Measurements from ENCODE around the gene CSK. TPM values are rescaled to one million over a fixed set of nuclear protein-coding genes. Genes with fewer than 3 reads are reported as not detected.

Gene CSK
- polyA plus RNA-seq, 1 of the 3 experiments (the other 2 are of a cell fraction) = 53.1 TPM

DNA sequence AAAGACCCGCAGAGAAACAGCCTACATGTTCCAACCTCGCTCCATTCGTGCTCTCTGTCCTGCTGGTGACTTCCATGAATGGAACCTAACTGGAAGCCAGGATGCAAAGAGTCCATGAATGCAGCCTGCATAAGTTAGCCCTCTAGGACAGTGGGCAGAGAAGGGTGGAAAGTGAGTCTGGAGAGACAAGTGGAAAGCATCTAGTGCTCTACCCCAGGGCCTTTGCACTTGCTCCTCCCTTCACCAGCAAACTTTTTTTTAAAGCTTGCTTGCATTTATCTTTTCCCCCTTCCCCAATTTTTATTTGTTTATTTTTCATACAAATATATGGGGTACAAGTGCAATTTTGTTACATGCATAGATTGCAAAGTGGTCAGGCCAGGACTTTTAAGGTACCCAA, 48.6 kb upstream of the CSK start:
- POLR2A ChIA-PET = no interaction called here
- DNase-seq = no peak
- Histone ChIP-seq H3K27ac (ENCODE audit: low read depth in 2 of 2, low read length in 1 of 2) (no peak overlapping the region), H3K4me2 (no peak overlapping the region), H3K4me3 (ENCODE audit: low read depth in 2 of 2, low read length in 1 of 2) (no peak overlapping the region), H4K20me1 (ENCODE audit: insufficient read depth) (no peaks in the 10 kb centered on the region), H3F3A (replicated peaks; ENCODE audit: insufficient read depth) (no peaks in the 10 kb centered on the region), H3K36me3 (replicated peaks in 1 of 2; ENCODE audit: control insufficient read depth in 1 of 2, insufficient read depth in 2 of 2, low read length in 1 of 2) (no peaks in the 10 kb centered on the region), H3K4me1 (ENCODE audit: control insufficient read depth in 1 of 2, insufficient read depth in 2 of 2, low read depth in 1 of 2, low read length in 1 of 2) (no peaks in the 10 kb centered on the region), H2AFZ (ENCODE audit: low read depth) (no peak overlapping the region), H3K9ac (no peak overlapping the region), H3K9me2 (no peaks in the 10 kb centered on the region), H3K79me2 (ENCODE audit: insufficient read depth) (no peaks in the 10 kb centered on the region), H3K27me3 (ENCODE audit: insufficient read depth) (peaks cover 62% of the 10 kb centered on the region), H3K9me3 (no peaks in the 10 kb centered on the region)
- 51% methylated on average over 3 of the region's 3 CpGs for WGBS (ENCODE audit: low lambda C conversion rate)
- TF ChIP-seq FOXM1 (IDR thresholded peaks at IDR 0.05; ENCODE audit: low read depth) (no peak), SMC3 (IDR thresholded peaks at IDR 0.05; ENCODE audit: low read depth, low read length) (no peak), FOXJ3 (CRISPR knock-in tag; IDR thresholded peaks at IDR 0.05) (no peak), RFX5 (IDR thresholded peaks at IDR 0.05; ENCODE audit: low read length) (no peak), GABPA (IDR thresholded peaks at IDR 0.05; ENCODE audit: low read depth) (no peak), PBX3 (IDR thresholded peaks at IDR 0.05) (no peak), TCF12 (IDR thresholded peaks at IDR 0.05) (no peak), CHD2 (IDR thresholded peaks at IDR 0.05; ENCODE audit: low read length, partially characterized antibody) (no peak), NRF1 (IDR thresholded peaks at IDR 0.05; ENCODE audit: low read depth, low read length) (no peak)
- CTCF ChIA-PET = interaction anchor here (0.8 to 2.1 kb wide), 3 partner anchors 35 to 105 kb away, joined by 3 to 6 read pairs (median 6); no protein-coding TSS in a partner anchor

DNA sequence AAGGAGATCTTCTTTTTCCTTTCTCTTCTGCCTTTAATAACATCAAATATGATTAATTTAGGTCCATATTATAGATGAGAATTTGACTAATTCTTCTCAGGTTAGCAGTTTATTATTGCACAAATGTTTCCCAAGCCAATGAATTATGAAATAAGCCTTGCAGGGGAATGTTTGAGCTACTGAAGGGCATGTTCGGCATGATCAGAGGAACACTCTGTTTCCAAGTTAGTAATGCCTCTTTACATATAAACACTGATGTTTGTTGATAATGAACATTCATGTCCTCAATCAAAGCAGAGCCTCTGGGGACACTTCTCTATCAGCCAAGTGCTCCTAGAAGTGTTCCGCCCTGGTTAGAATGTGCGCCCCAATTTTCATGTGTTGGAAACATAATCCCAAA, 46.6 kb upstream of the CSK start:
- WGBS (ENCODE audit: low lambda C conversion rate) = 21% methylated on average over 3 of the region's 3 CpGs
- Histone ChIP-seq H3K9ac (no peak overlapping the region), H3K9me2 (no peaks in the 10 kb centered on the region), H3K79me2 (ENCODE audit: insufficient read depth) (no peaks in the 10 kb centered on the region), H3K4me1 (ENCODE audit: control insufficient read depth in 1 of 2, insufficient read depth in 2 of 2, low read depth in 1 of 2, low read length in 1 of 2) (no peaks in the 10 kb centered on the region), H2AFZ (ENCODE audit: low read depth) (no peak overlapping the region), H3K9me3 (no peaks in the 10 kb centered on the region), H3F3A (replicated peaks; ENCODE audit: insufficient read depth) (no peaks in the 10 kb centered on the region), H3K36me3 (replicated peaks in 1 of 2; ENCODE audit: control insufficient read depth in 1 of 2, insufficient read depth in 2 of 2, low read length in 1 of 2) (no peaks in the 10 kb centered on the region), H4K20me1 (ENCODE audit: insufficient read depth) (no peaks in the 10 kb centered on the region), H3K27me3 (ENCODE audit: insufficient read depth) (peaks cover 58% of the 10 kb centered on the region), H3K4me2 (no peak overlapping the region), H3K4me3 (ENCODE audit: low read depth in 2 of 2, low read length in 1 of 2) (no peak overlapping the region), H3K27ac (ENCODE audit: low read depth in 2 of 2, low read length in 1 of 2) (no peak overlapping the region)
- ChIA-PET CTCF (interaction anchor here (0.6 to 2.1 kb wide), 5 partner anchors 25 to 101 kb away, joined by 3 to 6 read pairs (median 4); no protein-coding TSS in a partner anchor), POLR2A (no interaction called here)
- no peak for DNase-seq
- TF ChIP-seq TAF1 (IDR thresholded peaks at IDR 0.05; ENCODE audit: borderline replicate concordance, low read depth, low read length) = no peak
- TF ChIP-seq SMC3 (IDR thresholded peaks at IDR 0.05; ENCODE audit: low read depth, low read length) = no peak
- TF ChIP-seq, protein P1, sequence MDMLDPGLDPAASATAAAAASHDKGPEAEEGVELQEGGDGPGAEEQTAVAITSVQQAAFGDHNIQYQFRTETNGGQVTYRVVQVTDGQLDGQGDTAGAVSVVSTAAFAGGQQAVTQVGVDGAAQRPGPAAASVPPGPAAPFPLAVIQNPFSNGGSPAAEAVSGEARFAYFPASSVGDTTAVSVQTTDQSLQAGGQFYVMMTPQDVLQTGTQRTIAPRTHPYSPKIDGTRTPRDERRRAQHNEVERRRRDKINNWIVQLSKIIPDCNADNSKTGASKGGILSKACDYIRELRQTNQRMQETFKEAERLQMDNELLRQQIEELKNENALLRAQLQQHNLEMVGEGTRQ (IDR thresholded peaks at IDR 0.05; ENCODE audit: borderline replicate concordance, low read depth, low read length) = no peak
- no peak for TF ChIP-seq RXRA (IDR thresholded peaks at IDR 0.05; ENCODE audit: borderline replicate concordance, low read depth)
- no peak for TF ChIP-seq NFIC (IDR thresholded peaks at IDR 0.05; ENCODE audit: borderline replicate concordance)
- TF ChIP-seq EZH2phosphoT487 (IDR thresholded peaks at IDR 0.05; ENCODE audit: borderline replicate concordance, low read depth) = no peak
- no peak for TF ChIP-seq CHD2 (IDR thresholded peaks at IDR 0.05; ENCODE audit: low read length, partially characterized antibody)
- TF ChIP-seq ZBTB33 (IDR thresholded peaks at IDR 0.05; ENCODE audit: borderline replicate concordance, low read depth) = no peak
- no peak for TF ChIP-seq RFX5 (IDR thresholded peaks at IDR 0.05; ENCODE audit: low read length)
- TF ChIP-seq CTCF (IDR thresholded peaks at IDR 0.05) = no peak
- TF ChIP-seq, protein P2, sequence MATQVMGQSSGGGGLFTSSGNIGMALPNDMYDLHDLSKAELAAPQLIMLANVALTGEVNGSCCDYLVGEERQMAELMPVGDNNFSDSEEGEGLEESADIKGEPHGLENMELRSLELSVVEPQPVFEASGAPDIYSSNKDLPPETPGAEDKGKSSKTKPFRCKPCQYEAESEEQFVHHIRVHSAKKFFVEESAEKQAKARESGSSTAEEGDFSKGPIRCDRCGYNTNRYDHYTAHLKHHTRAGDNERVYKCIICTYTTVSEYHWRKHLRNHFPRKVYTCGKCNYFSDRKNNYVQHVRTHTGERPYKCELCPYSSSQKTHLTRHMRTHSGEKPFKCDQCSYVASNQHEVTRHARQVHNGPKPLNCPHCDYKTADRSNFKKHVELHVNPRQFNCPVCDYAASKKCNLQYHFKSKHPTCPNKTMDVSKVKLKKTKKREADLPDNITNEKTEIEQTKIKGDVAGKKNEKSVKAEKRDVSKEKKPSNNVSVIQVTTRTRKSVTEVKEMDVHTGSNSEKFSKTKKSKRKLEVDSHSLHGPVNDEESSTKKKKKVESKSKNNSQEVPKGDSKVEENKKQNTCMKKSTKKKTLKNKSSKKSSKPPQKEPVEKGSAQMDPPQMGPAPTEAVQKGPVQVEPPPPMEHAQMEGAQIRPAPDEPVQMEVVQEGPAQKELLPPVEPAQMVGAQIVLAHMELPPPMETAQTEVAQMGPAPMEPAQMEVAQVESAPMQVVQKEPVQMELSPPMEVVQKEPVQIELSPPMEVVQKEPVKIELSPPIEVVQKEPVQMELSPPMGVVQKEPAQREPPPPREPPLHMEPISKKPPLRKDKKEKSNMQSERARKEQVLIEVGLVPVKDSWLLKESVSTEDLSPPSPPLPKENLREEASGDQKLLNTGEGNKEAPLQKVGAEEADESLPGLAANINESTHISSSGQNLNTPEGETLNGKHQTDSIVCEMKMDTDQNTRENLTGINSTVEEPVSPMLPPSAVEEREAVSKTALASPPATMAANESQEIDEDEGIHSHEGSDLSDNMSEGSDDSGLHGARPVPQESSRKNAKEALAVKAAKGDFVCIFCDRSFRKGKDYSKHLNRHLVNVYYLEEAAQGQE (IDR thresholded peaks at IDR 0.05; ENCODE audit: low read depth, low read length) = no peak
